ENCODE measurements around the gene FUCA2.

- no peak for TF ChIP-seq OSR1 (CRISPR knock-in tag; IDR thresholded peaks at IDR 0.05)
- TF ChIP-seq ZFP30 (CRISPR knock-in tag; IDR thresholded peaks at IDR 0.05) = no peak
- TF ChIP-seq CSDC2 (CRISPR knock-in tag; IDR thresholded peaks at IDR 0.05) = no peak
- no peak for TF ChIP-seq ARNTL (CRISPR knock-in tag; IDR thresholded peaks at IDR 0.05; ENCODE audit: borderline replicate concordance, low read depth)
- TF ChIP-seq ZFP3 (CRISPR knock-in tag; IDR thresholded peaks at IDR 0.05) = no peak
- no peak for TF ChIP-seq ZNF70 (CRISPR knock-in tag; IDR thresholded peaks at IDR 0.05)
- no peak for TF ChIP-seq RARB (CRISPR knock-in tag; IDR thresholded peaks at IDR 0.05)
- TF ChIP-seq TOX (CRISPR knock-in tag; IDR thresholded peaks at IDR 0.05; ENCODE audit: borderline replicate concordance) = no peak
- TF ChIP-seq ZNF565 (CRISPR knock-in tag; conservative IDR thresholded peaks at IDR 0.05; ENCODE audit: low read depth) = no peak
These were observed 25.6 kb upstream of the FUCA2 start for GRCh38 chr6:143536866-143537691.

All from SK-N-SH treated with all-trans-retinoic acid at 6 μM for 48 hours (cell line).